Measurements from ENCODE around the gene HIPK2. TPM values are rescaled to one million over a fixed set of nuclear protein-coding genes. Genes with fewer than 3 reads are reported as not detected.

The HIPK2 gene
- total RNA-seq, 6 donors from 2014 or later: 38.6 to 59.6 (median 45.9) TPM

DNA sequence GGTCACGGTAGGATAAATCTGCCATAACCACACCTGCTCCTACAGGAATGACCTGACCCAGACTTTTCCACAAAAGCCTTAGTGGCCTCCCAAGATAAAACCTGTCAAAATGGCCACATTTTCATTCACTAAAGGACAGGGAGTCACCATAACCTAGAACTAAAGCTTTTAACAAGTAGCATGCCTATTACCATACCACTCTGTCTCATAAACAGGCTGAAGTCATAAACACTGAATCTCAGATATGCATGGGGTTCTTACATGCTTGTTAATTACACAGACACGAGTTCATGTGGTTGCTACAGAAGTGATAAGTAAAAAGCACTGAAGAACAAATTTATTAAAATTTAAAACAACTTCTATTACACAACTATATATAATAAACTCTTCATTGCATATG, 56.0 kb downstream of the HIPK2 start:
- Histone ChIP-seq H3K4me3 (no peak overlapping the region), H3K36me3 (peaks cover 0 to 2% (median under 1%) of the 10 kb centered on the region in 4 donors), H3K9me3 (no peaks in the 10 kb centered on the region), H3K4me1 (peaks cover 67 to 83% (median 71%) of the 10 kb centered on the region in 4 donors), H3K27me3 (no peaks in the 10 kb centered on the region), H3K27ac (peak overlapping the region; percentile 50 to 80 (median 77))
- ATAC-seq (ENCODE audit: low FRiP score in 2 of 2) (no peak), DNase-seq (no peak)
- 54 to 81% methylated on average over 2 of the region's 2 CpGs for WGBS, 2 donors
- TF ChIP-seq EP300 (IDR thresholded peaks at IDR 0.05) (no peak), POLR2A (IDR thresholded peaks at IDR 0.05) (no peak), POLR2AphosphoS5 (IDR thresholded peaks at IDR 0.05) (no peak), CTCF (IDR thresholded peaks at IDR 0.05) (no peak)

GRCh38 chr7:139721417-139721816, 56.4 kb downstream of the HIPK2 start:
- Histone ChIP-seq H3K36me3 (peaks cover 0 to 6% (median 4%) of the 10 kb centered on the region in 4 donors), H3K9me3 (no peaks in the 10 kb centered on the region), H3K27ac (peak overlapping the region; percentile 50 to 80 (median 77)), H3K4me1 (peaks cover 63 to 79% (median 68%) of the 10 kb centered on the region in 4 donors), H3K27me3 (no peaks in the 10 kb centered on the region), H3K4me3 (no peak overlapping the region)
- DNase-seq (no peak), ATAC-seq (ENCODE audit: low FRiP score in 2 of 2) (no peak)
- TF ChIP-seq EP300 (IDR thresholded peaks at IDR 0.05) (no peak), POLR2AphosphoS5 (IDR thresholded peaks at IDR 0.05) (no peak), CTCF (IDR thresholded peaks at IDR 0.05) (no peak), POLR2A (IDR thresholded peaks at IDR 0.05) (no peak)
- 53 to 68% methylated on average over 4 of the region's 4 CpGs for WGBS, 2 donors

DNA sequence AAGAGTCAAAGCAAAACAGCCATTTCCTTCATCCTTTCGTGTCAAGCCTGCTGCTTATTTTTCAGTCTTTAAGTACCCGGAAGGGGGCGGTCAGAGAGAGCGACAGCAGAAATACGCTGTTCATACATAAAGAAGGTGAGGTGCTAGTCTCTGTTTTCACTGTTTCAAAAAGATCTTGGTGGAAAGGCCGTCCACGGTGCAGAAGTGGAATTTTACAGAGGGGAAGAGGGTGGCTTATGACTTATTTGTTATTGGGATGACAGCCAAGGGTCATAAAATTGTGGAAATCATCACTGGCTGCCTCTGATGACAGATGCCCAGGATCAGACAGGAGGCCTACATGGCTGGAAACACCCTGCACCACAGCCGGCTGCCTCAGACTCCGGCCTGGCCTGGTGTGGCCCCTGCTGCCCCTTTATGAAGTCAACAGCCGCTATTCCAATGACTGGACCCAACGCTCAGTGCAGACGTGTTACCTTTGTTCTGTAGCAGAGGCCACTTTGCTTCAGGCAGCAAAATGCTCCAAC, 57.0 kb downstream of the HIPK2 start:
- ATAC-seq (ENCODE audit: low FRiP score in 2 of 2) (peak in 1 of 2 donors; percentile 48), DNase-seq (peak in 1 of 2 donors; percentile 49)
- Histone ChIP-seq H3K4me3 (no peak overlapping the region), H3K4me1 (peaks cover 56 to 73% (median 62%) of the 10 kb centered on the region in 4 donors), H3K36me3 (peaks cover 0 to 12% (median 11%) of the 10 kb centered on the region in 4 donors), H3K9me3 (no peaks in the 10 kb centered on the region), H3K27ac (peak overlapping the region; percentile 50 to 80 (median 77)), H3K27me3 (no peaks in the 10 kb centered on the region)
- TF ChIP-seq POLR2AphosphoS5 (IDR thresholded peaks at IDR 0.05) (peak in 1 of 2 donors; percentile 56), EP300 (IDR thresholded peaks at IDR 0.05) (peak in 1 of 4 donors; percentile 37), POLR2A (IDR thresholded peaks at IDR 0.05) (peak in 1 of 4 donors; percentile 42), CTCF (IDR thresholded peaks at IDR 0.05) (no peak)
- 51 to 59% methylated on average over 12 of the region's 12 CpGs for WGBS, 2 donors

DNA sequence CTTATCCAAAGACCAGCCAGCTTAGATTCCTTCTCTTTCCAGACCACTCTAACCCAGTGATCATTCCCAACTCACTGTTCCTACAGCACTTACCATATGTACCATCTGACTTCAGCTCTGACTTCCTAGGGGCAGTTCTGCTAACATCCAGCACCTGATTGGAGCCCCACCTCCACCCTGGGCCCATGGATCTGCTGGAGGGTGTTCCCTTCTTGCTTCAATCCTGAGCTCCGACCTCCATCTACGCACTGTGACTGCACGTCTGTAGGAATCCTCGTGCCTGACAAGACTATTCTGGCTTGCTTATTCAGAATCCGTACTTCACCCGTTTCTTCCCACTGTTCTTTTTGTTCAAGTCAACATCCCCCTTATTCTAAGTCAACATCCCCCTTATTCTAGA, 57.6 kb downstream of the HIPK2 start:
- Histone ChIP-seq H3K27me3 (no peaks in the 10 kb centered on the region), H3K4me1 (peaks cover 50 to 67% (median 60%) of the 10 kb centered on the region in 4 donors), H3K36me3 (peaks cover 0 to 18% (median 17%) of the 10 kb centered on the region in 4 donors), H3K4me3 (no peak overlapping the region), H3K27ac (peak overlapping the region in 3 of 4 donors; percentile 74 to 80 (median 80)), H3K9me3 (no peaks in the 10 kb centered on the region)
- no peak for ATAC-seq (ENCODE audit: low FRiP score in 2 of 2)
- 77 to 87% methylated on average over 6 of the region's 6 CpGs for WGBS, 2 donors
- TF ChIP-seq CTCF (IDR thresholded peaks at IDR 0.05) (no peak), EP300 (IDR thresholded peaks at IDR 0.05) (no peak), POLR2AphosphoS5 (IDR thresholded peaks at IDR 0.05) (no peak)
- no peak for DNase-seq

GRCh38 chr7:139718859-139719258, 58.9 kb downstream of the HIPK2 start:
- H3K9me3 ChIP-seq: no peaks in the 10 kb centered on the region
- ATAC-seq (ENCODE audit: low FRiP score in 2 of 2) (peak; percentile 60 to 69), DNase-seq (peak in 1 of 2 donors; percentile 62)
- H3K27ac ChIP-seq: peak overlapping the region; percentile 23 to 80 (median 77)
- no peaks in the 10 kb centered on the region for H3K27me3 ChIP-seq
- peaks cover 0 to 29% (median 24%) of the 10 kb centered on the region in 4 donors for H3K36me3 ChIP-seq
- peaks cover 50 to 67% (median 58%) of the 10 kb centered on the region in 4 donors for H3K4me1 ChIP-seq
- H3K4me3 ChIP-seq: no peak overlapping the region
- WGBS, 2 donors: 72 to 73% methylated on average over 9 of the region's 9 CpGs
- TF ChIP-seq EP300 (IDR thresholded peaks at IDR 0.05) (no peak), POLR2AphosphoS5 (IDR thresholded peaks at IDR 0.05) (peak; percentile 25 to 42)
